H54 (cell line): ENCODE data around the gene PLEKHA4.
"Not testable (repeated sequence)": the region's sequence is repeated elsewhere in the genome, so short reads cannot be mapped to it uniquely, and the experiment has no call there.

Experiments used
- DNase-seq: peaks from one replicate; pipeline ENCODE4 v3.0.0; 2011; ENCODE audit warnings: low spot score, mixed read lengths; ENCODE audit not compliant: insufficient read length
- FAIRE-seq: peaks from 3 replicates; lab custom pipeline; 2011; peaks lifted over from hg19 to GRCh38; lab: Jason Lieb, UNC
- POLR2A ChIP-seq: IDR thresholded peaks from 2 replicates; pipeline ENCODE4 v1.6.1; 2011; ENCODE audit warnings: low read depth, mild to moderate bottlenecking, low read length

PLEKHA4 gene

GRCh38 chr19:48868114-48868886 is at the start of gene PLEKHA4:
Gene PLEKHA4 (minus strand): TSS chr19:48868617. CDS start chr19:48867620, 997 bp downstream.
- FAIRE-seq (no peak), DNase-seq (no peak)
- no peak for TF ChIP-seq POLR2A

- FAIRE-seq (no peak), DNase-seq (no peak)
- TF ChIP-seq POLR2A = no peak
Observed at GRCh38 chr19:48918071-48918470, 49.7 kb upstream of the PLEKHA4 start.

- FAIRE-seq = no peak
- TF ChIP-seq POLR2A = no peak
- no peak for DNase-seq
Observed at GRCh38 chr19:48915757-48916156, 47.3 kb upstream of the PLEKHA4 start.

GRCh38 chr19:48914181-48914580 is 45.8 kb upstream of the PLEKHA4 start:
- no peak for DNase-seq
- no peak for TF ChIP-seq POLR2A
- no peak for FAIRE-seq

GRCh38 chr19:48913114-48913889 is 44.9 kb upstream of the PLEKHA4 start:
- no peak for TF ChIP-seq POLR2A
- no peak for DNase-seq
- FAIRE-seq = no peak

GRCh38 chr19:48910803-48911202 is 42.4 kb upstream of the PLEKHA4 start:
- FAIRE-seq (no peak), DNase-seq (no peak)
- no peak for TF ChIP-seq POLR2A

- not testable (repeated sequence) for FAIRE-seq
Observed at GRCh38 chr19:48909424-48910077, 41.1 kb upstream of the PLEKHA4 start.

GRCh38 chr19:48907671-48908070 is 39.3 kb upstream of the PLEKHA4 start:
- no peak for TF ChIP-seq POLR2A
- no peak for DNase-seq
- FAIRE-seq = no peak

More at GRCh38 chr19:48909424-48910077, 41.1 kb upstream of the PLEKHA4 start:
- DNase-seq = not testable (repeated sequence)

GRCh38 chr19:48906324-48906723 is 37.9 kb upstream of the PLEKHA4 start:
- FAIRE-seq (no peak), DNase-seq (no peak)
- no peak for TF ChIP-seq POLR2A

- DNase-seq = no peak
- no peak for FAIRE-seq
- TF ChIP-seq POLR2A = no peak
Observed at GRCh38 chr19:48905664-48906063, 37.2 kb upstream of the PLEKHA4 start.

- not testable (repeated sequence) for DNase-seq, FAIRE-seq
Observed at GRCh38 chr19:48903788-48904187, 35.4 kb upstream of the PLEKHA4 start.

GRCh38 chr19:48902291-48902690 is 33.9 kb upstream of the PLEKHA4 start:
- not testable (repeated sequence) for FAIRE-seq, DNase-seq

- no peak for TF ChIP-seq POLR2A
- FAIRE-seq (no peak), DNase-seq (no peak)
Observed at GRCh38 chr19:48900477-48901406, 32.3 kb upstream of the PLEKHA4 start.
